Measurements from ENCODE around the gene PPFIA1. TPM values are rescaled to one million over a fixed set of nuclear protein-coding genes. Genes with fewer than 3 reads are reported as not detected.

PPFIA1 gene
- total and polyA plus RNA-seq, 2 donors (not counting 1 experiment from before 2014, with no cell fraction given) = 38.8 to 39.8 TPM

- H2AFZ ChIP-seq (ENCODE audit: low read length) = no peak overlapping the region
- H3K4me3 ChIP-seq (replicated peaks in 1 of 4; ENCODE audit: control extremely low read depth in 1 of 4, insufficient read depth in 1 of 4, low read depth in 3 of 4, low read length in 4 of 4) = no peak overlapping the region
- peaks cover 5% of the 10 kb centered on the region for H3K4me1 ChIP-seq (ENCODE audit: control insufficient read depth, extremely low read depth, insufficient read depth, low read length)
- no peak overlapping the region for H3K4me2 ChIP-seq (ENCODE audit: extremely low read depth, insufficient read depth, low read length)
- H3K27me3 ChIP-seq (ENCODE audit: control insufficient read depth, insufficient read depth, low read length) = no peaks in the 10 kb centered on the region
- peak overlapping the region; percentile 39 for H3K27ac ChIP-seq (ENCODE audit: insufficient read depth, low read length)
- H3K36me3 ChIP-seq (ENCODE audit: control insufficient read depth, insufficient read depth, low read length) = peaks cover 55% of the 10 kb centered on the region
- TF ChIP-seq CTCF (conservative IDR thresholded peaks at IDR 0.05 in 1 of 2, IDR thresholded peaks at IDR 0.05 in 1 of 2; ENCODE audit: low read depth in 1 of 2, low read length in 2 of 2) = peak; percentile 42 to 54
- no peak for TF ChIP-seq EZH2 (IDR thresholded peaks at IDR 0.05; ENCODE audit: low read length, missing control alignments)
- no peaks in the 10 kb centered on the region for H3K9me3 ChIP-seq (ENCODE audit: control insufficient read depth, insufficient read depth, low read depth, low read length)
- DNase-seq (ENCODE audit: low read depth in 2 of 2) = peak; percentile 50 to 94
- H3K79me2 ChIP-seq (ENCODE audit: control insufficient read depth, insufficient read depth, low read length) = peaks cover 19% of the 10 kb centered on the region
- H3K9ac ChIP-seq (ENCODE audit: insufficient read depth, low read length) = no peak overlapping the region
- H4K20me1 ChIP-seq (ENCODE audit: control insufficient read depth, extremely low read depth, insufficient read depth, low read length) = no peaks in the 10 kb centered on the region
Observed at GRCh38 chr11:70415191-70415590, 144.7 kb downstream of the PPFIA1 start.

- H3K36me3 ChIP-seq (ENCODE audit: control insufficient read depth, insufficient read depth, low read length) = peaks cover 51% of the 10 kb centered on the region
- no peak overlapping the region for H2AFZ ChIP-seq (ENCODE audit: low read length)
- TF ChIP-seq CTCF (conservative IDR thresholded peaks at IDR 0.05 in 1 of 2, IDR thresholded peaks at IDR 0.05 in 1 of 2; ENCODE audit: low read depth in 1 of 2, low read length in 2 of 2) = no peak
- no peak for TF ChIP-seq EZH2 (IDR thresholded peaks at IDR 0.05; ENCODE audit: low read length, missing control alignments)
- no peaks in the 10 kb centered on the region for H3K9me3 ChIP-seq (ENCODE audit: control insufficient read depth, insufficient read depth, low read depth, low read length)
- H3K79me2 ChIP-seq (ENCODE audit: control insufficient read depth, insufficient read depth, low read length) = peaks cover 15% of the 10 kb centered on the region
- no peaks in the 10 kb centered on the region for H3K27me3 ChIP-seq (ENCODE audit: control insufficient read depth, insufficient read depth, low read length)
- H3K4me1 ChIP-seq (ENCODE audit: control insufficient read depth, extremely low read depth, insufficient read depth, low read length) = peaks cover 5% of the 10 kb centered on the region
- no peak overlapping the region for H3K4me3 ChIP-seq (replicated peaks in 1 of 4; ENCODE audit: control extremely low read depth in 1 of 4, insufficient read depth in 1 of 4, low read depth in 3 of 4, low read length in 4 of 4)
- H4K20me1 ChIP-seq (ENCODE audit: control insufficient read depth, extremely low read depth, insufficient read depth, low read length) = no peaks in the 10 kb centered on the region
- DNase-seq (ENCODE audit: low read depth in 2 of 2) = peak; percentile 25 to 30
- H3K27ac ChIP-seq (ENCODE audit: insufficient read depth, low read length) = peak overlapping the region; percentile 3
- no peak overlapping the region for H3K4me2 ChIP-seq (ENCODE audit: extremely low read depth, insufficient read depth, low read length)
- H3K9ac ChIP-seq (ENCODE audit: insufficient read depth, low read length) = no peak overlapping the region
Observed at GRCh38 chr11:70415642-70416395, 145.3 kb downstream of the PPFIA1 start.

GRCh38 chr11:70416881-70417280 is 146.4 kb downstream of the PPFIA1 start:
- no peak for TF ChIP-seq CTCF (conservative IDR thresholded peaks at IDR 0.05 in 1 of 2, IDR thresholded peaks at IDR 0.05 in 1 of 2; ENCODE audit: low read depth in 1 of 2, low read length in 2 of 2)
- TF ChIP-seq EZH2 (IDR thresholded peaks at IDR 0.05; ENCODE audit: low read length, missing control alignments) = no peak

More at GRCh38 chr11:70416881-70417280, 146.4 kb downstream of the PPFIA1 start:
- no peak for DNase-seq (ENCODE audit: low read depth in 2 of 2)
- H3K4me3 ChIP-seq (replicated peaks in 1 of 4; ENCODE audit: control extremely low read depth in 1 of 4, insufficient read depth in 1 of 4, low read depth in 3 of 4, low read length in 4 of 4) = no peak overlapping the region
- H3K9me3 ChIP-seq (ENCODE audit: control insufficient read depth, insufficient read depth, low read depth, low read length) = no peaks in the 10 kb centered on the region
- H3K4me1 ChIP-seq (ENCODE audit: control insufficient read depth, extremely low read depth, insufficient read depth, low read length) = peaks cover 5% of the 10 kb centered on the region
- H3K4me2 ChIP-seq (ENCODE audit: extremely low read depth, insufficient read depth, low read length) = no peak overlapping the region
- no peak overlapping the region for H3K27ac ChIP-seq (ENCODE audit: insufficient read depth, low read length)
- peaks cover 50% of the 10 kb centered on the region for H3K36me3 ChIP-seq (ENCODE audit: control insufficient read depth, insufficient read depth, low read length)
- no peaks in the 10 kb centered on the region for H4K20me1 ChIP-seq (ENCODE audit: control insufficient read depth, extremely low read depth, insufficient read depth, low read length)
- no peak overlapping the region for H3K9ac ChIP-seq (ENCODE audit: insufficient read depth, low read length)
- no peak overlapping the region for H2AFZ ChIP-seq (ENCODE audit: low read length)
- no peaks in the 10 kb centered on the region for H3K27me3 ChIP-seq (ENCODE audit: control insufficient read depth, insufficient read depth, low read length)
- H3K79me2 ChIP-seq (ENCODE audit: control insufficient read depth, insufficient read depth, low read length) = peaks cover 11% of the 10 kb centered on the region
